HG03060 (cell line): Measurements from ENCODE around the gene SUZ12.
A peak's percentile ranks its signal among the peaks of the same experiment; 100 is the strongest.
"Not testable (repeated sequence)": the region's sequence is repeated elsewhere in the genome, so short reads cannot be mapped to it uniquely, and the experiment has no call there.

Experiments used
- ATAC-seq: cut with Tn5 transposase; IDR thresholded peaks from one replicate; pipeline ENCODE4 v1.9.1; 2021; ENCODE audit warnings: low read depth, moderate number of reproducible peaks; ENCODE audit not compliant: unreplicated experiment

SUZ12 gene

DNA sequence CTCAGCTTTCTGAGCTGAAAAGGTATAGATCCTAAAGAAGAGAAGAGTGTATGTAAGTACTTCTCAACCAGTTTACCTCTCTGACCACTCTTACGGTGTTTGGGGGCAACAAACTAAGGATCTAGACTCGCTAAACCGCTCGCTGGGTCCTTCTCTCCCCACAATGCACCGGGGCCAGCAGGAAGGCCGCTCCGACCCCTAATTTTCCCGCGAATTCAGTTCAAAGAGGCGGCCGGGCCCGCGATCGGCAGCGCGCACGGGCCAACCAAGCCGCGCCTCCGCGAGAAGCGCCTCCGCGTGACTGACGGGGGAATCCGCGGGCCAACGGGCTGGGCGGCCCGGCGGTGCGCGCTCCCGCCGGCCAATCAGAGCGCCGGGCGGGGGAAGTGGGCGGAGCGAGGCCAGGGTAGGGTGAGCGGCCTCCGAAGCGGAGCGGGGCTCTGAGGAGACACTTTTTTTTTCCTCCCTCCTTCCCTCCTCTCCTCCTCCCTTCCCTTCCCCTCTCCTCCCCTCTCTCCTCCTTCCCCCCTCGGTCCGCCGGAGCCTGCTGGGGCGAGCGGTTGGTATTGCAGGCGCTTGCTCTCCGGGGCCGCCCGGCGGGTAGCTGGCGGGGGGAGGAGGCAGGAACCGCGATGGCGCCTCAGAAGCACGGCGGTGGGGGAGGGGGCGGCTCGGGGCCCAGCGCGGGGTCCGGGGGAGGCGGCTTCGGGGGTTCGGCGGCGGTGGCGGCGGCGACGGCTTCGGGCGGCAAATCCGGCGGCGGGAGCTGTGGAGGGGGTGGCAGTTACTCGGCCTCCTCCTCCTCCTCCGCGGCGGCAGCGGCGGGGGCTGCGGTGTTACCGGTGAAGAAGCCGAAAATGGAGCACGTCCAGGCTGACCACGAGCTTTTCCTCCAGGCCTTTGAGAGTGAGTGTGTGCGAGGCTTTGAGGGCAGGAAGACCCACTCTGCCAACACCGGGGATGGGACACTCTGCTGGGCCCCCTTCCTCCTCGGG is at the start of gene SUZ12:
TSS of gene SUZ12 (plus strand) at position 393 of the 995 bp plus-strand sequence. CDS start at position 633, 240 bp downstream.
- peak; percentile 63 for ATAC-seq

DNA sequence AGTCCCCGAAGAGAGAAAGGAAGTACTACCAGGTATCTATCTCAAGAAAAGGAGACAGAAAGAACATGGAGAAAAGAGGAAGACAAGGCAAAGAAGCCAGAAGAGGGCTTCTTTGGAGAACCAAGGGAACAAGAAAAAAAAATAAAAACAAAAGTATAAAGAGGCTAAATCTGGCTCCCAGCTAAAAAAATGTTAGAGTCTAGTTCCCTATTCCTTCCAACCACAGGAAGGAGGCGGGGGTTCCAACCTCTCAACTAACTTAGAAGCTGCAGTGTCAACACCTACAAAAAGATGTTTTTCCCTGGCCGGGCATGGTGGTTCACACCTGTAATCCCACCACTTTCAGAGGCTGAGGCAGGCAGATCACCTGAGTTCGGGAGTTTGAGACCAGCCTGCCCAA is 48.7 kb upstream of the SUZ12 start:
- ATAC-seq = no peak

DNA sequence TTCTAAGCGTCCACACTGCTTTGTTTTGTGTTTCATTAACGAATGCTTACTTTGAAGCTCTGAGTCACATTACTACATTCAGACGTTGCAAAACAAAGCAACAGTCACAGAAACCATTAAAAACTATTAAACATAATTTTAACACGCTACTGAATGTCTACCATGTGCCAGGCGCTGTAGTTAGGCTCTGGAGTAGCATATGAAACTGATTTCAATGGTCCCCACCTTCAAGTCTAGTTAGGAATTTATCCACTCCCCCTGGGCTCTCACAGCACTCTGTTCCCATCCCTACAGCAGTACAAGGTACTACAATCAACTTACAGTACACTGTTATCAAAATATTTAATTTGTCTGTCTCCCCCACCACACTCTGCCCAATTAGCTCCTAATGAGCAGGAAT is 35.9 kb upstream of the SUZ12 start:
- no peak for ATAC-seq

DNA sequence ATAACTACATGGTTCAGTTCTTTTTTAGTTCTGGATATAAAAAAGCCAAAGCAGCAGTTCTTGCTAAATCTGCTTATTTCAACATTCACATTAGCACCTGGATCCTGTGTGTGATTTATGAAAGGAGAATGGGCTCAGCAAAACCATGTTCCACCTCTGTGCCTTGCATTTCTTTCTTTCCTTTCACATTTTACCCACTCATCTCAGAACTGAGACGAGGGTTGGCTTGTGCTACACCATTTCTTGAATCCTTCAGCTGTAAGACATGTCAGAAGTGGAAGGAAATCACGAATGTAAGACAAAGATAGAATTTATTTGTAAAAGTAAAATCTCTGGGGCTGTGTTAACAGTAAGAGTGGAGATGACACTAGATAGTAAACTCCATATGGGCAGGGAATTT is 34.1 kb upstream of the SUZ12 start:
- no peak for ATAC-seq

DNA sequence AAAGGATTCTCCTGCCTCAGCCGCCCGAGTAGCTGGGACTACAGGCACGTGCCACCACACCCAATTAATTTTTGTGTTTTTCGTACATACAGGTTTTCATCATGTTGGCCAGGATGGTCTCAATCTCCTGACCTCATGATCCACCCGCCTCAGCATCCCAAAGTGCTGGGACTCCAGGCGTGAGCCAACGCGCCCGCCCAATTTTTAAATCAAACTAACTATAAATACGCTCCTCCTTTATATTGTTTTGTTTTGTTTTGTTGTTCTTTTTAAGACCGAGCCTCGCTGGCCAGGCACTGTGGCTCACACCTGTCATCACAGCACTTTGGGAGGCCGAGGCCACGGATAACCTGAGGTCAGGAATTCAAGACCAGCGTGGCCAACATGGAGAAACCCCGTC is 33.4 kb upstream of the SUZ12 start:
- no peak for ATAC-seq

DNA sequence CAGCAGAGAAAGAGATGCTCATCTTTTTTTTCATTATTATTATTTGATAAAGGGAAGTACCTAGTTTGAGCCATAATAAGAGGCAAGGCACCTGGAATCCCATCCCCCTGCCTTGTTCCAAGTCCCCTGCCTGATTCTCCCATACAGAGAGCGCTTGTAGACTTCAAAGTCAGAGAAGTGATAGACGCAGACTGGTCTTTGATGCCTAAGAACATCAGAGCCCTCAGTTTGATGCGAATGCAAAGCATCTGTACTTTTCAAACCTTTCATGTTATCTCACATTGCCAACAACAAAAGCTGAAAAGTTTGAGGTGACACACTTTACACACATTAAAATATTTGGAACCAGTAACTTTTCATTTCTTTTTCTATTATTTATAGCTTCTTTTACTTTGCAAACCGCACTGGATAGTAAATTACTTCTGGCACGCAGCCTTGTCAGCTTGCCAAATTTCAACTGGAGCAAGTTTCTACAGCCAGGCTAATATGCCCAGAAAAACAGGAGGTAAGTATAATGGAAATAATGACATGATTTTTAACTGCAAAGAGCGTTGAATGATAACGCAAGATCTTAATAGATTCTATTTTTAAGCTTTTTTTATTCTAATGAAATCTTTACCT is 29.4 kb upstream of the SUZ12 start:
- no peak for ATAC-seq

DNA sequence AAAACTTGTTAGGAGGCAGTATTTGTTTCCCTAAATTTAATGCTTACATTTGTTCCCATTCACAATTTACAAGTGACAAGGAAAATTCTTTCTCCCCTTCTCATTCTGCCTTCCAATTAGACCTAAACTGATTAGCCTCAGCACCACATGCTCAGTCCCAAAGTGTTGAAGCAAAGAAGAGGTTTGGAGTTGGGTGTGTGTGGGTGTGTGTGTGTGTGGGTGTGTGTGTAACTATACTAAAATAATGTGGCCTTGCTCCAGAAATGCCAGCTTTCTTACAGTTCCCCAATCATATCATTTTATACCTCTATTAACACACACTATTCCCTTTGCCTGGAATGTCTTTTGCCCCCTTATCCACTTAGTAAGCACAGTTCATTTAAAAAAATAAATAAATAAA is 28.4 kb upstream of the SUZ12 start:
- ATAC-seq = no peak

DNA sequence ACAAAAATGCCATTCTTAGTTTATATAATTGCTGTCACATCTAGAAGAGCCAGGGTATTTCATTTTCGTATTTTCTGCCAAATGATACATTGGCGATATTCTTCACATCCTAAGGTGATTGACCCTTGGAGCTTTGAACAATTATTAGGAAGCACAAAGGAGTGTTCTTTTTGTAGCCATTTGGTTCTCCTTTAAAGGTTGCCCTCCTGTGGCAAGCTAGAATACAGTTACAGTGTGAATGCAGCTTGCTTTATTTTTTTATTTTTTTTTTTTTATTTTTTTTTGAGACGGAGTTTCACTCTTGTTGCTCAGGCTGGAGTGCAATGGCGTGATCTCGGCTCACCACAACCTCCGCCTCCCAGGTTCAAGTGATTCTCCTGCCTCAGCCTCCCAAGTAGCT is 24.1 kb upstream of the SUZ12 start:
- not testable (repeated sequence) for ATAC-seq

DNA sequence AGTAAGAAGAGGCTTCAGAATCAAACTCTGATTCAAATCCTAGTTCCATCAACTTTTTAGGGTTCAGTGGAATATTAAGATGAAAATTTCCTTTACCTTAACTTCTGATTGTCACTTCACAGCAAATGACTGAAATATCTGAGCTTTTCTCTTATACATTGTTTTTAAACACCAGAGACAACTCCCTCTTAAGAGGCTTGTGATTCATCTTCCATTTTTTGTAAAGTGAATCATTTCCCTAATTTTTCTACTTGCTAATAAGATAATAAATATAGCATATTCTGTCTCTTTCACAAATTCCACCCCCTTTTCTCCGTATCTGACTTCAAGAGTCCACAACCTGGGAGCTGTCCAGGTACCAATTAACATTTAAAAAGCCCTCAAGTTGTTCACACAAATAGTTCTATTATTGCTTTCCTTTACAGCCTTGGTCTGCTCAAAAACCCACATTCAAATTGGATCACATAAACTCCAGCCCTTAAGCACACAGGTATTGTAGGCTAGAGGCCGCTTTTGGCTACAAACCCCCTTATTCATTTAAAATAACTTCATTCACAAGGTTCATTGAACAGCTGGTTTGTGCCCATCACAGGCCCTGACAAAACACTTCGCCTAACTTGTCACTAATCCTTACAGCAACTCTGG is 21.2 kb upstream of the SUZ12 start:
- ATAC-seq = no peak

DNA sequence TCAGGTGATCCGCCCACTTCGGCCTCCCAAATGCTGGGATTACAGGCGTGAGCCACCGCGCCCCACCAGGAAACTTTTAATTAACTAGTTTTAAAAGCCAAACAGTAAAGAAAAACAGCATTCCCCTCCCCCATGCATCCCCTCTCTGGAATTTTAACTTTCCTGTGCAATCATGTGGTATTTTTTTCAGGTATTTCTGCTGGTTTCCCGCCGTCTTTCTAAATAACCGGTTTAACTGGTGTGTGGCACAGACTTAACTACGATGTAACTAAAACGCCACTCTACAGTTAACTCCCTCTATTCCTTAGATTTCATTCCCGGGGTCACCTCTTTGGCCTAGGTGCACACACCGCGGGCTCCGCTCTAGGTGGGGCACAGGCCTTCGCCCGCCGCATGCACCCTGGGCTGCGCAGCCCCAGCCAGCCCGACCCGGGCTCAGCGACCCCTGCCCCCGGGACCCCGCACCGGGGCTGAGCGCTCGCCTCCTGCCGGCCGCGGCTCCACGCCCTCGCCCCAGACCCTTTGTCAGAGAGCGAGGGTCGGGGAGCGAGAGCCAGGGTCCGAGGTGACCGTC is 20.2 kb upstream of the SUZ12 start:
- ATAC-seq = no peak

DNA sequence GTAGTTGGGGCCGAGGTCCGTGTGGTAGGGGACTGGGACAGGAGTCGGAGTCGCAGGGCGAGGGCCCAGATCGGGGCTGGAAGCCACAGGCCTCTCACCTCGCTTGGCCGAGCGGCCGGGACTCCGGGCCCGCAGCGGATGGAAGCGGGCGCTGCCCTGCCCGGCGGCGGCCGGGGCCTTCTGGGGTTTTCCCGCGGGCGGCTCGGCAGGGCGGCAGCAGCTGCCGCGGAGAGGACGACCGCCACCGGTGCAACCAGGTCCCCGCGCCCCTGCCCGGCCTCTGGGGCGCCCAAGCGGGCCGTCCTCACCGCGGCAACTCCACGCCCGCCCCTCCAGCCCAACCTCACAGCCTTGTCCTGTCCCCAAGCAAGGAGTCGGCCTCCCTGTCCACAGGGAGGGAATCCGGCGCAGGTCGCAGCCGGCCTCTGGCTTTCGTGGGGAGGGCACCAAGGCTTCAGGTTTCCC is 19.7 kb upstream of the SUZ12 start:
- ATAC-seq = no peak

DNA sequence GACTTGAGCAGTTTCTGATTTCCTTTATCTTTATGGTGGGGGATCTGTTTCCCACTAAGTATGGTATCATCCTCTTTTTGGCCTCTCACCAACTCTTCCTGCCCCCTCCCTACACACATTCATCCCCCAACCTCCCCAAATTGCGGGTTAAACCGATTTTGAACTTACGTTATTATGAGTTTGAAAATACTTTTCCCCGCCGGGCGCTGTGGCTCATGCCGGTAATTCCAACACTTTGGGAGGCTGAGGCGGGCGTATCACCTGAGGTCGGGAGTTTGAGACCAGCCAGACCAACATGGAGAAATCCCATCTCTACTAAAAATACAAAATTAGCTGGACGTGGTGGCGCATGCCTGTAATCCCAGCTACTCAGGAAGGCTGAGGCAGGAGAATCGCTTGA is 19.1 kb upstream of the SUZ12 start:
- ATAC-seq = not testable (repeated sequence)

DNA sequence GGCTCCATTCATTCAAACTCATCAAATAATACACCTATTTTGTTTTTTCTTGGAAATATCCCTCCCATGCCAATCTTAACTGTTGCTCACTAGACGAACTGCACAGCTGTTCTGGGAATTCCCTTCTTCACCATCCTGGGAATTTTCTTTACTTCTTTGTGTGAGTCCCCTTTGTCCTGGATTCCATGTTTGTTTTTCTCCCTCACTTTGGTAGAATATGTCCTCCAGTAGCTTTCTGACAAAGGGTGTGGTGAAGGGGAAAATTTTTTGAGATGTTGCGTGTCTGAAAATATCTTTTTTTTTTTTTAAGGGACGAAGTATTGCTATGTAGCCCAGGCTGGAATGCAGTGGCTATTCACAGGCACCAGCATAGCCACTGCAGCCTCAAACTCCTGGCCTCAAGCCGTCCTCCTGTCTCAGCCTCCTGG is 18.1 kb upstream of the SUZ12 start:
- ATAC-seq = no peak

DNA sequence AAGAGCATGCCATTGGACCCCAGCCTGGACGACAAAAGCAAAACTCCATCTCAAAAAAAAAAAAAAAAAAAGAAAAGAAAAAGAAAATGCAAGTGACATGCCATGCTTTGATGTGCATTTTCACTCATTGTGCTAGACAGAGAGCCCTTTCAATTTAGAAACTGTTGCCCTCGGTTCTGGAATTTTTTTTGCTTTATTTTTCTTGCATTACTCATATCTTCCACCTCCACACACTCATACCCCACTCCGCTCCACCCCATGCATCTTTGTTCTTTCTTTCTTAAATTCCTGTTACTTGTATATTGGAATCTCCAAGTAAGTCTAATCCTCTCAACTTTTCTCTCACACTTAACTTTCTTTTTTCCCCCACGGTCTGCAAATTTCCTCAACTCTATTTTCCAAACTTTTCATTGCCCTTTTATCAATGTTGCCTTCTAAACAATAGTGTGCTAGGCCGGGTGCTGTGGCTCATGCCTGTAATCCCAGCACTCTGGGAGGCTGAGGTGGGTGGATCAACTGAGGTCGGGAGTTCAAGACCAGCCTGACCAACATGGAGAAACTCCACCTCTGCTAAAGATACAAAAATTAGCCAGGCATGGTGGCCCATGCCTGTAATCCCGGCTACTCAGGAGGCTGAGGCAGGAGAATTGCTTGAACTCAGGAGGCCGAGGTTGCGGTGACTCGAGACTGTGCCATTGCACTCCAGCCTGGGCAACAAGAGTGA is 16.8 kb upstream of the SUZ12 start:
- ATAC-seq = no peak

DNA sequence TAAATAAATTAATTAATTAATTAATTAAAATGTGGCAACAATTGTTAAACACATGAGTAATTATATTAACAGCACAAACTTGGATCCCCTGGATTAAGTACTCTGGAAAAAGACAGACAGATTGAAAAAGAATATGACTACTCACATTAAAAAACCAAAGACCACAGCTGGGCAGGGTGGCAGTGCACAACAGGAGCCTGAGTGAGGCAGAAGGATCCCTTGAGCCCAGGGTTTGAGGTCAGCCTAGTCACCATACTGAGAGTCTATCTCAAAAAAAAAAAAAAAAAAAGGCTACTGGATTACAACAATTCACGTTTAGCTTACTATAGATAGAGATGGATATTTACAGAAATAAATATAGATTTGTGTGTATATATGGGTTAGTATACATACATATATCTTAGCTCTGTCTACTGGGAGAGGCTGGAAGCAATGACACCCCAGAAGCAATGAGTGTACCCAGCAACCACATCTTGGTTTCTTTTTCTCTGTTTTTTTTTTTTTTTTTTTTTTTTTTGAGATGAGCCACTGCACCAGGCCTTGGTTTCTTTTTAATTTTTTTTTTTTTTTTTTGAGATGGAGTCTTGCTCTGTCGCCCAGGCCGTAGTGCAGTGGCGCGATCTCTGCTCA is 10.6 kb upstream of the SUZ12 start:
- no peak for ATAC-seq

DNA sequence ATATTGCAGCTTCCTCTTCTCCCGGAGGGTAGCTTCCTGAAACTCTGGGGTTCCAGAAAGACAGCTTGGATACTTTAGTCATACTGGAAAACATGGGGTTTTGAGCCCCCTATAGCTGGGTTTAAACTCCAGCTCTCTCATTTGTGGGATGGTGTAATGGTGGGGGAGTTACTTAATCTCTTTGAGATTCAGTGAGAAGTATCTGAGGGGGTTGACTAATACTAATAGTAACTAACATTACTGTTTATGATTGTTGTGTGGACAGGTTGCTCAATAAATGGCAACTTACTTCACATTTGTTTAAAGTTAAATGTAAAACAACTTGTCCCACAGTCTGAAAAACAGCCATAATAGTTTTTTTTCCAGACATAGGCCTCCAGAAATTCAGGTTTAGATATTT is 5.1 kb upstream of the SUZ12 start:
- ATAC-seq = no peak

DNA sequence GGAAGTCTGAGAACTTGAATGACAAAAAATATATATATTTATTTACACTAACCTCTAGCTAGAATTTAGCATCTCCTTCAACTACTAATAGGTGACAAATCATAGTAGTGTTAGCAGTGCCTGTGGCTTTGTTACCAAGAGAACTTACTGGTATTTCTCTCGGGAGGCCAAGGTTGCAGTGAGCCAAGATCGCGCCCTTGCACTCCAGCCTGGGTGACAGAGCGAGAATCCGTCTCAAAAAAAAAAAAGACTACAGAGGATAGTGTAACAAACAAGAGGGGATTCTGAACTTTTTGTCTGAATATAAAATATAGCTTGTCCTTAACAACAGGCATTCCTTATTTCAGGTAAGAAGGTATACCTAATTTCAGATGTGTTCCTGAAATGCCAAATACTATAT is 1.3 kb upstream of the SUZ12 start:
- ATAC-seq = no peak

DNA sequence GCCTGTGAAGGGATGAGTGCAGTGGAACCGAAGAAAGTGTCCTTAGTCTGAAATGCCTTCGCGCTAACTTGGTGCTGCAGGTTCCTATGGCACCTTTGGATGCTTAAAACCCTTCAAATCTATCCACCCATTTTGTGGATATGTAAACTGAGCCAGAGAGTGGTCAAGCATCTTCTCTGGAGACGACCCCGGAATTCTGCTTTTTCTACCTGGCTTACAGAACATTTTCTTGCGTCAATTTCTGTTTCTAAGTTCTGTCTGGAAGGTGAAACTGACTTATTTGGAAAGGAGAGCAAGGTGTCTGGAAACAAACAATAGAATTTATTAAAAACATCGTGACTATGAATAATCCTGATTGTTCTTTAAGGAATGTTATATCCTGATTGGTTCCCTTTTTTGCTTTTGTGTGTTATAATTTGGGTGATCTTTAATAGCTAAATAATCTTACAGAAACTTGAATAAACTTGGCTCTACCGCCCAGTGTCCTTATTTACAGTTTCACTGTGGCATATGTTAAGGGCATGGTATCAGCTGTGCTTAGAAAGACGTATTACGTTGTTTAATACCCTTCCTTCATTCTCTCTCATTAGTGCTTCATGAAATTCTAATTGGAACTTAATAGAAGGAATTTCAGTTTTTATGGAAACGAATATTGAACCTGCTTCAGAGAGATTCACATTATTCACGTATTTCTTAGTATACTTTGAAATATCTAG is 1.3 kb downstream of the SUZ12 start:
- ATAC-seq = not testable (repeated sequence)

DNA sequence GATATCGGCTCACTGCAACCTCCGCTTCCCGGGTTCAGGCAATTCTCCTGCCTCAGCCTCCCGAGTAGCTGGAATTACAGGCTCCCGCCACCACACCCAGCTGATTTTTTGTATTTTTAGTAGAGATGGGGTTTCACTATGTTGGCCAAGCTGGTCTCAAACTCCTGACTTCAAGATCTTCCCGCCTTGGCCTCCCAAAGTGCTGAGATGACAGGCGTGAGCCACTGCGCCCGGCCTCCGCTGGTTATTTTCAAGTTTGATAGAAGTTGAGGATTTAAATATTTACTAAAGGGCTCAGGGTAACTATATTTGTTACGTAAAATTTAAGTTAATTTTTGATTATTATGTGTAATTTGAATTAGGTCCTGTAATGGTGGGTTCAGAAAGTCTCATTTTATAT is 5.1 kb downstream of the SUZ12 start:
- not testable (repeated sequence) for ATAC-seq
